GM18498 (cell line): Measurements from ENCODE around the gene ZKSCAN2.

Experiments
- ATAC-seq: cut with Tn5 transposase; IDR thresholded peaks from one replicate; pipeline ENCODE4 v1.9.1; 2021; ENCODE audit warnings: mild to moderate bottlenecking, moderate library complexity; ENCODE audit not compliant: unreplicated experiment

ZKSCAN2 gene

GRCh38 chr16:25257470-25257955 lies at the start of gene ZKSCAN2:
Gene ZKSCAN2 (minus strand): TSS chr16:25257845. CDS start chr16:25257127, 718 bp downstream.
- peak; percentile 91 for ATAC-seq

GRCh38 chr16:25299792-25300590 lies 42.3 kb upstream of the ZKSCAN2 start:
- ATAC-seq, result no peak

GRCh38 chr16:25298165-25298872 lies 40.7 kb upstream of the ZKSCAN2 start:
- ATAC-seq, result no peak

- no peak for ATAC-seq
These were observed 39.6 kb upstream of the ZKSCAN2 start for GRCh38 chr16:25297151-25297787.

GRCh38 chr16:25291580-25291979 lies 33.9 kb upstream of the ZKSCAN2 start:
- no peak for ATAC-seq

- no peak for ATAC-seq
These were observed 31.8 kb upstream of the ZKSCAN2 start for GRCh38 chr16:25289466-25289865.

- no peak for ATAC-seq
These were observed 21.8 kb upstream of the ZKSCAN2 start for GRCh38 chr16:25279491-25279890.

- ATAC-seq, result no peak
These were observed 13.8 kb upstream of the ZKSCAN2 start for GRCh38 chr16:25271421-25271820.

GRCh38 chr16:25270577-25270976 lies 12.9 kb upstream of the ZKSCAN2 start:
- ATAC-seq, result no peak

- no peak for ATAC-seq
These were observed 12.2 kb upstream of the ZKSCAN2 start for GRCh38 chr16:25269879-25270278.

- no peak for ATAC-seq
These were observed 8.3 kb upstream of the ZKSCAN2 start for GRCh38 chr16:25265968-25266367.

GRCh38 chr16:25264597-25264996 lies 7.0 kb upstream of the ZKSCAN2 start:
- no peak for ATAC-seq

GRCh38 chr16:25260416-25260815 lies 2.8 kb upstream of the ZKSCAN2 start:
- ATAC-seq, result no peak

GRCh38 chr16:25258861-25259179 lies 1.2 kb upstream of the ZKSCAN2 start:
- ATAC-seq, result no peak

GRCh38 chr16:25257956-25258860 lies 563 bp upstream of the ZKSCAN2 start:
- peak; percentile 47 for ATAC-seq

GRCh38 chr16:25256695-25257469 lies 763 bp downstream of the ZKSCAN2 start:
- no peak for ATAC-seq

GRCh38 chr16:25253322-25253721 lies 4.3 kb downstream of the ZKSCAN2 start:
- no peak for ATAC-seq

GRCh38 chr16:25250467-25250866 lies 7.2 kb downstream of the ZKSCAN2 start:
- ATAC-seq, result no peak

GRCh38 chr16:25235991-25236390 lies 21.7 kb downstream of the ZKSCAN2 start:
- no peak for ATAC-seq

- ATAC-seq, result no peak
These were observed 29.3 kb downstream of the ZKSCAN2 start for GRCh38 chr16:25228372-25228771.
